Right lobe of liver (tissue), 4 donors: ENCODE results near the gene DTNB.

Source experiments
- POLR2A ChIP-seq: fragments of 450-650 bp; IDR thresholded peaks from one replicate; pipeline ENCODE4 v1.6.1; 2017; ENCODE audit warnings: antibody characterized with exemption, mild to moderate bottlenecking
- TF ChIP-seq, protein P1 (sequence below), 4 donors: fragments of 200-600 bp in 3 of 4; fragments of 450-650 bp in 1 of 4; IDR thresholded peaks; one replicate each; pipeline versions ENCODE4 v1.5.1 to v1.8.0; 2016 to 2022; ENCODE audit warnings: antibody characterized with exemption in 4 of 4, mild to moderate bottlenecking in 2 of 4
- donor health status: DM: no; HTN: no; CAD: no.
- donor health status: DM: no; HTN: no; CAD: no.
- donor health status: DM: no; HTN: yes; CAD: no.

DNA sequence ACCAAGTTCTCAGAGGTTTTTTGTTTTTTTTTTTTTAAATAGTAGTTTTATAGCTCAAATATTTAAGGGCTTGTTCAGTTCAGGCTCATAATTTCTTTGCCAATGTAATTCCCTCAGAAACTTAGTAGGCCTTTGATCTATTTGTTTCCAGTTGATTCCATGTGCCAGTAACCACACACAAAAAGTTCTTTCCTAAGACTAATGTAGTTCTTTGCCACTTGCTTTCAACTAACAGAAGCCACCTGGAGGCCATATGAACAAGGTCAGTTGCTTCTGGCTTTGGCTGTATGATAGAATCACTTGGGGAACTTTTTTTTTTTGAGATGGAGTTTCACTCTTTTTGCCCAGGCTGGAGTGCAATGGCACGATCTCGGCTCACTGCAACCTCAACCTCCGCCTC, 100.7 kb downstream of the DTNB start:
- TF ChIP-seq, protein P1, sequence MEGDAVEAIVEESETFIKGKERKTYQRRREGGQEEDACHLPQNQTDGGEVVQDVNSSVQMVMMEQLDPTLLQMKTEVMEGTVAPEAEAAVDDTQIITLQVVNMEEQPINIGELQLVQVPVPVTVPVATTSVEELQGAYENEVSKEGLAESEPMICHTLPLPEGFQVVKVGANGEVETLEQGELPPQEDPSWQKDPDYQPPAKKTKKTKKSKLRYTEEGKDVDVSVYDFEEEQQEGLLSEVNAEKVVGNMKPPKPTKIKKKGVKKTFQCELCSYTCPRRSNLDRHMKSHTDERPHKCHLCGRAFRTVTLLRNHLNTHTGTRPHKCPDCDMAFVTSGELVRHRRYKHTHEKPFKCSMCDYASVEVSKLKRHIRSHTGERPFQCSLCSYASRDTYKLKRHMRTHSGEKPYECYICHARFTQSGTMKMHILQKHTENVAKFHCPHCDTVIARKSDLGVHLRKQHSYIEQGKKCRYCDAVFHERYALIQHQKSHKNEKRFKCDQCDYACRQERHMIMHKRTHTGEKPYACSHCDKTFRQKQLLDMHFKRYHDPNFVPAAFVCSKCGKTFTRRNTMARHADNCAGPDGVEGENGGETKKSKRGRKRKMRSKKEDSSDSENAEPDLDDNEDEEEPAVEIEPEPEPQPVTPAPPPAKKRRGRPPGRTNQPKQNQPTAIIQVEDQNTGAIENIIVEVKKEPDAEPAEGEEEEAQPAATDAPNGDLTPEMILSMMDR (IDR thresholded peaks at IDR 0.05) = no peak
- no peak for TF ChIP-seq POLR2A
